ENCODE data around the gene KANK3.
"Not testable (repeated sequence)": the region's sequence is repeated elsewhere in the genome, so short reads cannot be mapped to it uniquely, and the experiment has no call there.

Gene KANK3

GRCh38 chr19:8370176-8371010, 27.3 kb upstream of the KANK3 start:
- no peak for DNase-seq

GRCh38 chr19:8367327-8368001, 24.4 kb upstream of the KANK3 start:
- DNase-seq: no peak

GRCh38 chr19:8366961-8367326, 23.9 kb upstream of the KANK3 start:
- DNase-seq: no peak

GRCh38 chr19:8366121-8366581, 23.1 kb upstream of the KANK3 start:
- no peak for DNase-seq

GRCh38 chr19:8363803-8364771, 21.0 kb upstream of the KANK3 start, which contains the start of gene ANGPTL4:
TSS of gene ANGPTL4 (plus strand) at chr19:8364155. CDS start at chr19:8364322, 167 bp downstream.
- no peak for DNase-seq

GRCh38 chr19:8361921-8362793, 19.1 kb upstream of the KANK3 start:
- no peak for DNase-seq

GRCh38 chr19:8360196-8360595, 17.1 kb upstream of the KANK3 start:
- DNase-seq: no peak

- DNase-seq: no peak
Observed at GRCh38 chr19:8358948-8359347, 15.9 kb upstream of the KANK3 start.

GRCh38 chr19:8357007-8357521, 14.0 kb upstream of the KANK3 start:
- DNase-seq: no peak

GRCh38 chr19:8355631-8356402, 12.8 kb upstream of the KANK3 start:
- DNase-seq: no peak

- not testable (repeated sequence) for DNase-seq
Observed at GRCh38 chr19:8352845-8353244, 9.8 kb upstream of the KANK3 start.

- DNase-seq: no peak
Observed at GRCh38 chr19:8352134-8352827, 9.2 kb upstream of the KANK3 start.

- not testable (repeated sequence) for DNase-seq
Observed at GRCh38 chr19:8349629-8350372, 6.7 kb upstream of the KANK3 start.

- no peak for DNase-seq
Observed at GRCh38 chr19:8343483-8343844, 402 bp upstream of the KANK3 start.

GRCh38 chr19:8342316-8342683, 762 bp downstream of the KANK3 start:
- DNase-seq: no peak

GRCh38 chr19:8341504-8341903, 1.6 kb downstream of the KANK3 start:
- not testable (repeated sequence) for DNase-seq

- DNase-seq: no peak
Observed at GRCh38 chr19:8340341-8341096, 2.5 kb downstream of the KANK3 start.

- no peak for DNase-seq
Observed at GRCh38 chr19:8338835-8339234, 4.2 kb downstream of the KANK3 start.

GRCh38 chr19:8337728-8338127, 5.3 kb downstream of the KANK3 start:
- no peak for DNase-seq

All from NCI-H1436 (cell line).